Inflammatory macrophage treated with lipopolysaccharide for 1 hour (primary cell): Measurements from ENCODE around the gene CMTM8.
"Not testable (repeated sequence)": the region's sequence is repeated elsewhere in the genome, so short reads cannot be mapped to it uniquely, and the experiment has no call there.

Experiments used
- DNase-seq, 2 donors: peaks; one replicate each; pipeline ENCODE4 v3.0.0-alpha.2; 2020 to 2022

The CMTM8 gene

GRCh38 chr3:32384938-32385337 lies 146.5 kb downstream of the CMTM8 start:
- DNase-seq, result peak; percentile 58 to 70

GRCh38 chr3:32387512-32387911 lies 149.0 kb downstream of the CMTM8 start:
- no peak for DNase-seq

- not testable (repeated sequence) for DNase-seq
These were observed 151.1 kb downstream of the CMTM8 start for GRCh38 chr3:32389577-32389976.

- DNase-seq, result peak; percentile 67 to 68
These were observed 153.4 kb downstream of the CMTM8 start, which contains the start of gene CMTM7 for GRCh38 chr3:32391643-32392535. Gene CMTM7, plus strand, starts transcription at chr3:32391853. Its CDS starts 54 bp downstream, at chr3:32391907.

DNA sequence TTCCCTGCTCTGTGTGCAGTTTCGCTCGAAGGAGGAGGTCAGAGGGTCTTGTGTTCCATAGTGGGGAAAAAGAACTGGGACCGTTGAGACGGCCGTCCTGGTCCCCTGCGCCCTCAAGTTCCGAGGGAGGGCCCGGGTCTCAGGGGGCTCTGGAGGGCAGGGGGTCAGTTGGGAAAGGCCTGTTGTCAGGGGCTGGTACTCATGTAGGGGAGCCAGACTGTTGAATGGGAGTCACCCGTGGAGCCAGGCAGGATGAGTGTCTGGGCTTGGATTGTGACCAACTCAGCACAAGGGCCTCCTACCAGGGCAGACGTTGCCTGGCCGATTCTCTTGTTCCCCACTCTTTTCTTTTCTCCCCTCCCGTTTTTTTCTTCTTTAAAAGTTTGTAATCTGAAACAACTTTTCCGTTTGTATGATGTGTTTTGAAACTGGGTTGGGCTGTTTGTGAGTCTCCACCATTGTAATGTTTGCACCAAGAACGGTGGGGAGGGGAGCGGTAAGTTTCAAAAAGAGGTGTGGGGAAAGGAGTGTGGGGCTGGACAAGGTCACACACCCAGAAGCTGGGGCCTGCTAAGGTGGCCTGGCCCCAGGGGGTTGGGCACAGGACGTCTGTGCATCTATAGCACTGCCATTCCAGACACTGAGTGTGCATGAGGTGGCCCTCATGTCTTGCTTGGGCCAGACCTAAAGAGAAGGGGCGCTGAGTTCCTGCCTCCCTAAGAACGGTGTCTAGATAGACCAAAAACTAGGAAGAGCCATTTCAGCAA lies 154.2 kb downstream of the CMTM8 start:
- DNase-seq, result no peak

GRCh38 chr3:32395496-32395895 lies 157.0 kb downstream of the CMTM8 start:
- no peak for DNase-seq

GRCh38 chr3:32397941-32398340 lies 159.5 kb downstream of the CMTM8 start:
- DNase-seq, result no peak

DNA sequence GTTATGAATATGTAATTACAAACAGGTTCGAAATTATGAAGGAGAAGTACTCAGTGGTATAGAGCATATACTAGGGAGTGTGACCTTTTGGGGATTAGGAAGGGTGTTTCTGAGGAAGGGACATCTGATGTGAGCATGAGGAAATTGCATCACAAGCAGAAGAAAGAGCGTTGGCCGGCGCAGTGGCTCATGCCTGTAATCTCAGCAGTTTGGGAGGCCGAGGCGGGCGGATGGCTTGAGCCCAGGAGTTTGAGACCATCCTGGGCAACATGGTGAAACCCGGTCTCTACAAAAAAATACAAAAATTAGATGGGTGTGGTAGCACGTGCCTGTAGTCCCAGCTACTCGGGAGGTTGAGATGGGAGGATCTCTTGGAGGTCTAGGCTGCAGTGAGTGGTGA lies 160.1 kb downstream of the CMTM8 start:
- DNase-seq, result peak; percentile 67 to 81

DNA sequence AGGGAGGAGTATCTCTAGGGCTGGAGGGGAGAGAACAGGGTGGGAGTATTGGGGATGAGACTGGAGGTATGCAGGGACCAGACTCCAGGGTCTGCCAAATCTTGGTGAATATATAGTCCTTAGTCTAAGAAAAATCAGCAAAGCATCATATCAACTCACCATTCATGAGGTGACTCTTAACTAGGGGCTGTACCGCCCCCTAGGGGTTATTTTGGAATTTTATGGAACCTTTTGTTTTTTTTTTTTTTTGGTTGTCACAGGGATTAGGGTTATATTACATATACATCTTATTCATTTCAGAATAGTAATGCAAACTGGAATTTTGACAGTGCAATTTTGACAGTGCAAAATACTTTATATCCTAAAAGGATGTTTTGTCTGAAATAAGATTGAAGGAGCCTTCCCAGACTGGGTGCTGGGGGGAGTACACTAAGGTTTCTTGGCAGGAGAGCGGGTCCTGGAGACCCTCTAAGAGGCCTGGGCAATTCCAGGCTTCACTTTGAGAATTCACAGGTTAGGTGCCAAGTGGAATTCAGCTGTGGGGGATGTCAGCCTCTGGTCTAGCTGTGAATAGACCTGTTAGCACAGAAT lies 160.6 kb downstream of the CMTM8 start:
- DNase-seq, result peak in 1 of 2 donors; percentile 89

DNA sequence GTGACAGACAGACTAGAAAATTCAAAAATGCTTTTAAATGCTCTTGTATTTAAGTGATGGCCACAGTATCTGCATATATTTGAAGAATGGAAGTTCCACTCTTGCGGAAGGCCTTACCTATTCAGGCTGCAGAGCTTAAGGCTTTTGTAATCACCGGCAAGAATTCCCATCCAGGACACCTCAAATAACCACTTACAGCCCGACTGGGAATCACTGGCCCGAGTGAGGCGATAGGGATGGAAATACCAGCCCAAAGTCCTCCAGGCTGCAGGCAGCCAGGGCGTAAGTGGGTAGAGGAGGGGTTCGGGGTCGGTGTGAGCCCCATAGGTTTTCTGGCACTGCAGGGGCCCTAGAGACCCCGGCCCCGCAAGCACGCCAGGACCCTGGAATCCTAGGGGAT lies 162.6 kb downstream of the CMTM8 start:
- DNase-seq, result no peak

DNA sequence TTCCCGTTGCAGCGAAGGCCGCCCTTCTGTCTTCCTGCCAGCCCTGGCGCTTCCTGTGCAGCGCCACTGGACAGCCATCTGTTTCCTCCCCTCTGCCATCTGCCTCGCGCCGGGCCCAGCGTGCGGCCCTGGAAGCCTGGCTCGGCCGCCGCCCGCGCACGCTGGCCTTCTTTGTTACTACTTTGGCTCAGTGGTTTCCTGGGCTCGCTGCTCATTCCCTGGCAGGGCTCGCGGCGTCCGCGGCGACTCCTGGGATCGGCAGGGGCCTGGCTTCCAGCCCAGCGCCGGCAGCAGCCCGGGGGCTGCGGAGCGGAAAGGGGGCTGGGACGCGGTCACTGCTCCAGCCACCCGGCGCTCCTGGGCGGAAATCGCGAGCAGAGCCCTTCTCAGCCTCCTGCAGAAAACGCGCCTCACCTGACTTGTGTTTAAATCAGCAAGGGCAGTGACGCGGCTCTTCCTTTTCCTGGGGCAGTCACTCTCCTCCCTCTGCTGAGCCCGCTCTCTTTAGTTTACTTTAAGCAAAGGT lies 163.1 kb downstream of the CMTM8 start:
- peak in 1 of 2 donors; percentile 44 for DNase-seq

GRCh38 chr3:32403663-32404062 lies 165.2 kb downstream of the CMTM8 start:
- no peak for DNase-seq

DNA sequence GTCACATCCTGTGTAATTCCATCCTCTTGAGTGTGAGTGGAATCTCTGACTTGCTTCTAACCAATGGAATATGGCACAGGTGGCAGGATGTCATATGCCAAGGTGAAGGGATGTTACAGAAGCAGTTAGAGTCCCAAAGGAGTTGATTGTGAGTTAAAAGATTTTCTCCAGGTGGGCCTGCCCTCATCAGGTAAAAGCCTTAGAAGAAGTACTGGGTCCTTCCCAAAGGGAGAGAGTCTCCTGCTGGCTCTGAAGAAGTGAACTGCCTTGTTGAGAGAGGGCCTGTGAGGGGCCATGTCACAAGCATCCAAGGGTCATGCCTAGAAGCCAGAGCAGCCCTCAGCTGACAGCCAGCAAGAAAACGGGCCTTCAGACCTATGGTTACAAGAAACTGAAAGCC lies 166.2 kb downstream of the CMTM8 start:
- no peak for DNase-seq

DNA sequence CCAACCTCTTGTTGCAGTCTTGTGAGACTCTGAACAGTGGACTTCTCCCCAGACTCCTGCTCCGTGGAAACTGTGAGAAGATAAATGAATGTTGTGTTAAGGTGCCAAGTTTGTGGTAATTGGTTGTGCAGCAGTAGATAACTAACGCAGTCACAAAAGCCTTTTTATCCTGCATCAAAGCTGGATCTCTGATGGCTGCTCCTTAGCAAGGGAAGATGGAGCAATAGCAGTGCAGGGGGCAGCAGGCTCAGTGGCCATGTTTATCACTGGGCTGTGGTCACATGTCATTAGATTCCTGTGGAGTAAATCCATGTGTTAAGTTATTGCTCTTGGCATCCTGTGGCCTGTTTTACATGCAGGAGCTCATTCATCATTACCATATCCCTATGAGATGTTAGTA lies 166.7 kb downstream of the CMTM8 start:
- no peak for DNase-seq

- DNase-seq, result no peak
These were observed 167.3 kb downstream of the CMTM8 start for GRCh38 chr3:32405711-32406323.

DNA sequence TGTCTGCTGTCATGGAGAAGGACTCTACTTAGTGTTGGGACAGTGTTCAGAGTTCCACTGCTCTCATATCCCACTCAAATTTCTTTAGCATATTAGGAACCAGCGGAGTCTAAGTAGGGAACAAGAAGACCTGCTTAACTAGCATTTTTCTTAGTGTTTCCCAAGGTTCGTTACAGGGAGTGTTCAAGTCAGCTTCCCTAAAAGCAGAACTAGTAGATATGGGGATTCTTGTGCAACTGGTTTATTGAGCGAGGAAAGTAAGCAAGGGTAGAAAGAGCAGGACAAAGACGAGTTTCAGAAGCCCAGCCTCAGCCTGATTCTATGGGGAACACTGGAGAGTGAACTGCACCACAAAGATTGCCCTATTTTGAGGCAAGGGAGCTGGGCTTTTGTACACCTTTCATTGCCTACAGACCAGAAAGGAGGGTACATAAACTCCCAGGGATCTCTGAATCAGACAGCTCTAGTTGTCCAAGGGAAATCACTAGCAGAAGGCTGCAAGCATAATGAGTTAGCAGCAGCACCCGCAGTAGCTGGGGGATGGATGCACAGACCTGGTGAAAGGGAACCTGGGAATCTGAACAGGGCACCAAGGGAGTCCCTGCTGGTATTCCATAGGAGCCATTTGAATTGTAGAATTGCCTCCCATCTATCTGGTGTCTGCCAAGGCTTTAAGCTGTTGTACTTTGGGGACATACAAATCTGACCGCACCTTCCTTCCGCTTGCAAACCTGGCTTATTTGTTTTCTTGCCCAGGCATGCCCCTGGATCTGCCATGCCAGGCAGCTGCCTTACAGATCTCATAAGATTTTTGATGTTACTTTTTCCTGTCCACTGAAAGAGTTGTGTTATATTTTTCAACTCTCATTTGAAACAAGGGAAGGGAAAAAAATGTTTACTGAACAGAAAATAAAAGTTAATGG lies 168.3 kb downstream of the CMTM8 start:
- DNase-seq, result peak; percentile 86 to 90

- no peak for DNase-seq
These were observed 172.1 kb downstream of the CMTM8 start for GRCh38 chr3:32410367-32411246.

GRCh38 chr3:32411442-32411841 lies 173.0 kb downstream of the CMTM8 start:
- DNase-seq, result no peak

DNA sequence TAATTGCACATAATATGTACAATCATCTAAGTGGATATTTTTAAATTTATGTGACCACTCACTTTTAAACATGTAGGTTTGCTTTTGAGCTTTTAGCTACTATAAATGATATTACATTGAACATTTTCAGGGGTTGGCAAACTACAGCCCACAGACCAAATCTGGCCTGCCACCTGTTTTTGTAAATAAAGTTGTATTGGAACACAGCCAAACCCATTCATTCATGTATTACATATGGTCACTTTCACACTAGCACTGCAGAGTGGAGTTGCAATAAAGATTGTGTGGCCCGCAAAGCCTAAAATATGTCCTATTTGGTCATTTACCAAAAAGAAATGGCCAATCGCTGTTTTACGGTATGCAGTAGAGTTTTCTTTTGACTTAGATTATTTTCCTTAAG lies 174.4 kb downstream of the CMTM8 start:
- DNase-seq, result no peak

DNA sequence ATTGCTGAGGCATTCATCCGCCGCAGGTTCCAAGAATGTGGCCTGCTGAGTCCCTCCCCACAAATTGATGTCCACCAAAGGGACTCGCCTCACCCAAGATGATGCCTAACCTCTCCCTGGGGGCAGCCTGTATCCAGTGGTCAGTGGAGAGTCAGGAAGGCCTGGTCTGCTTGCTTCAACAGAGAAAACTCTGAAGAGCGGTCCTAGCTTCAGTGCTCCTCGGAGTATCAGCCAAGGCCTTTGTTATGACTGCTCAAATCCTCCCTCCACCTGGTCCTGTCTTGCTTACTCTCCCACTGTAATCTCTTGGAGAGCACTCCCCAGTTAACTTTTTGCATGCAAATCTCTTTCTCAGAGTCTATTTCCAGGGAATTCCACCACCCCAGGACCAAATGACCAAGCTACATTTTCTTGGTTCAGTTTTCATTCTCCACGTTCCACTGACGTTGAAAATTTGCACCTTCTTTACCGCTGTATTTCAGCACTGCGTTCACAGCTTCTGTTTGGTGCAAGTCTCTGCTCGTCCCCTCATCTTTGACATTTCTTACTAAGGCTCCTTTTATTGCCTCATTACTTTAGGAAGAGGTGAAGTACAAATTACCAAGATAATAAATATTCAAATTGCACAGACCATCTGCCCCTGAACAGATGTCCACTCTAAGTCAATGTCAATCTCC lies 175.5 kb downstream of the CMTM8 start:
- no peak for DNase-seq
